GM10847 (cell line): ENCODE results near the gene ATP6V0C.
A peak's percentile ranks its signal among the peaks of the same experiment; 100 is the strongest.

Experiments
- POLR2A ChIP-seq: IDR thresholded peaks from 2 replicates; pipeline ENCODE4 v1.6.1; 2011; ENCODE audit not compliant: insufficient read length; ENCODE audit errors: extremely low read depth

Gene ATP6V0C

GRCh38 chr16:2526135-2526534 is 12.4 kb downstream of the ATP6V0C start:
- no peak for TF ChIP-seq POLR2A

GRCh38 chr16:2527071-2527783 is 13.5 kb downstream of the ATP6V0C start:
- no peak for TF ChIP-seq POLR2A

GRCh38 chr16:2527784-2528100 is 14.0 kb downstream of the ATP6V0C start:
- no peak for TF ChIP-seq POLR2A

GRCh38 chr16:2528161-2529060 is 14.7 kb downstream of the ATP6V0C start:
- no peak for TF ChIP-seq POLR2A

- TF ChIP-seq POLR2A: no peak
These were observed 15.5 kb downstream of the ATP6V0C start for GRCh38 chr16:2529061-2529931.

- TF ChIP-seq POLR2A: no peak
These were observed 16.3 kb downstream of the ATP6V0C start for GRCh38 chr16:2529961-2530628.

GRCh38 chr16:2530629-2531318 is 17.0 kb downstream of the ATP6V0C start:
- TF ChIP-seq POLR2A: no peak

GRCh38 chr16:2531371-2531695 is 17.6 kb downstream of the ATP6V0C start, which contains the start of gene CEMP1:
Gene CEMP1 (minus strand): TSS chr16:2531408. CDS start chr16:2531073, 335 bp downstream.
- TF ChIP-seq POLR2A: no peak

- TF ChIP-seq POLR2A: peak; percentile 65
These were observed 18.1 kb downstream of the ATP6V0C start for GRCh38 chr16:2531696-2532493.

- peak; percentile 20 for TF ChIP-seq POLR2A
These were observed 18.9 kb downstream of the ATP6V0C start for GRCh38 chr16:2532494-2533141.

- no peak for TF ChIP-seq POLR2A
These were observed 20.2 kb downstream of the ATP6V0C start for GRCh38 chr16:2533912-2534311.

GRCh38 chr16:2535625-2536013 is 21.9 kb downstream of the ATP6V0C start:
- no peak for TF ChIP-seq POLR2A

GRCh38 chr16:2537451-2538379 is 24.0 kb downstream of the ATP6V0C start, which contains the start of gene PDPK1:
Gene PDPK1 (plus strand): TSS chr16:2538021. CDS start chr16:2538113, 92 bp downstream.
- peak; percentile 75 for TF ChIP-seq POLR2A
